Measurements from ENCODE around the gene CLIP4.

CLIP4 gene

GRCh38 chr2:29112379-29112778 lies 2.8 kb upstream of the CLIP4 start:
- Histone ChIP-seq H3K4me3 (ENCODE audit: low read depth in 1 of 2, low read length in 2 of 2) (no peak overlapping the region), H3K4me1 (ENCODE audit: insufficient read depth, low read length) (peaks cover 21% of the 10 kb centered on the region), H3K79me2 (ENCODE audit: insufficient read depth, low read length) (no peaks in the 10 kb centered on the region), H3K36me3 (ENCODE audit: insufficient read depth, low read length) (no peaks in the 10 kb centered on the region), H2AFZ (ENCODE audit: low read depth, low read length) (no peak overlapping the region), H3K4me2 (ENCODE audit: insufficient read depth, low read length) (no peak overlapping the region), H3K9ac (ENCODE audit: low read depth, low read length) (no peak overlapping the region), H4K20me1 (ENCODE audit: insufficient read depth, low read length) (no peaks in the 10 kb centered on the region), H3K9me3 (ENCODE audit: insufficient read depth, low read length, severe bottlenecking) (no peaks in the 10 kb centered on the region), H3K27ac (ENCODE audit: low read length) (no peak overlapping the region), H3K27me3 (ENCODE audit: insufficient read depth, low read length, poor library complexity) (peaks cover 52% of the 10 kb centered on the region)
- TF ChIP-seq CTCF (IDR thresholded peaks at IDR 0.05; ENCODE audit: borderline replicate concordance, extremely low read depth, low read length, poor library complexity, severe bottlenecking) (no peak), EZH2 (IDR thresholded peaks at IDR 0.05; ENCODE audit: borderline replicate concordance, low read depth, low read length, severe bottlenecking) (no peak)
- DNase-seq (no peak), ATAC-seq (ENCODE audit: insufficient read depth, low read depth) (no peak)

- Histone ChIP-seq H4K20me1 (ENCODE audit: insufficient read depth, low read length) (no peaks in the 10 kb centered on the region), H3K27me3 (ENCODE audit: insufficient read depth, low read length, poor library complexity) (peaks cover 59% of the 10 kb centered on the region), H2AFZ (ENCODE audit: low read depth, low read length) (no peak overlapping the region), H3K4me1 (ENCODE audit: insufficient read depth, low read length) (peaks cover 21% of the 10 kb centered on the region), H3K4me3 (ENCODE audit: low read depth in 1 of 2, low read length in 2 of 2) (no peak overlapping the region), H3K79me2 (ENCODE audit: insufficient read depth, low read length) (no peaks in the 10 kb centered on the region), H3K27ac (ENCODE audit: low read length) (no peak overlapping the region), H3K36me3 (ENCODE audit: insufficient read depth, low read length) (no peaks in the 10 kb centered on the region), H3K9me3 (ENCODE audit: insufficient read depth, low read length, severe bottlenecking) (no peaks in the 10 kb centered on the region), H3K4me2 (ENCODE audit: insufficient read depth, low read length) (no peak overlapping the region), H3K9ac (ENCODE audit: low read depth, low read length) (no peak overlapping the region)
- TF ChIP-seq CTCF (IDR thresholded peaks at IDR 0.05; ENCODE audit: borderline replicate concordance, extremely low read depth, low read length, poor library complexity, severe bottlenecking): no peak
- no peak for TF ChIP-seq EZH2 (IDR thresholded peaks at IDR 0.05; ENCODE audit: borderline replicate concordance, low read depth, low read length, severe bottlenecking)
- ATAC-seq (ENCODE audit: insufficient read depth, low read depth) (no peak), DNase-seq (no peak)
Observed at GRCh38 chr2:29113027-29113686, 2.1 kb upstream of the CLIP4 start.

- H3K4me1 ChIP-seq (ENCODE audit: insufficient read depth, low read length): peaks cover 21% of the 10 kb centered on the region
- H3K9ac ChIP-seq (ENCODE audit: low read depth, low read length): no peak overlapping the region
- no peak overlapping the region for H3K27ac ChIP-seq (ENCODE audit: low read length)
- ATAC-seq (ENCODE audit: insufficient read depth, low read depth): no peak
- no peak overlapping the region for H3K4me2 ChIP-seq (ENCODE audit: insufficient read depth, low read length)
- H3K27me3 ChIP-seq (ENCODE audit: insufficient read depth, low read length, poor library complexity): peaks cover 61% of the 10 kb centered on the region
- H3K79me2 ChIP-seq (ENCODE audit: insufficient read depth, low read length): no peaks in the 10 kb centered on the region
- H4K20me1 ChIP-seq (ENCODE audit: insufficient read depth, low read length): no peaks in the 10 kb centered on the region
- H3K9me3 ChIP-seq (ENCODE audit: insufficient read depth, low read length, severe bottlenecking): no peaks in the 10 kb centered on the region
- no peak overlapping the region for H2AFZ ChIP-seq (ENCODE audit: low read depth, low read length)
- TF ChIP-seq EZH2 (IDR thresholded peaks at IDR 0.05; ENCODE audit: borderline replicate concordance, low read depth, low read length, severe bottlenecking) (no peak), CTCF (IDR thresholded peaks at IDR 0.05; ENCODE audit: borderline replicate concordance, extremely low read depth, low read length, poor library complexity, severe bottlenecking) (no peak)
- H3K4me3 ChIP-seq (ENCODE audit: low read depth in 1 of 2, low read length in 2 of 2): no peak overlapping the region
- no peak for DNase-seq
- H3K36me3 ChIP-seq (ENCODE audit: insufficient read depth, low read length): no peaks in the 10 kb centered on the region
Observed at GRCh38 chr2:29113891-29114321, 1.3 kb upstream of the CLIP4 start.

Measured in DND-41 (cell line).